Measurements from ENCODE around the gene OLFM4.

Gene OLFM4

GRCh38 chr13:53014495-53015443 lies 13.8 kb upstream of the OLFM4 start:
- DNase-seq, result no peak

GRCh38 chr13:53015971-53016370 lies 12.6 kb upstream of the OLFM4 start:
- DNase-seq, result no peak

GRCh38 chr13:53017433-53017970 lies 11.1 kb upstream of the OLFM4 start:
- DNase-seq, result no peak

- DNase-seq, result no peak
Measured at GRCh38 chr13:53018690-53019647, 9.6 kb upstream of the OLFM4 start.

- no peak for DNase-seq
Measured at GRCh38 chr13:53020764-53021335, 7.8 kb upstream of the OLFM4 start.

- no peak for DNase-seq
Measured at GRCh38 chr13:53023246-53023645, 5.4 kb upstream of the OLFM4 start.

- no peak for DNase-seq
Measured at GRCh38 chr13:53028063-53028462, 550 bp upstream of the OLFM4 start.

- no peak for DNase-seq
Measured at GRCh38 chr13:53032849-53033248, 4.2 kb downstream of the OLFM4 start.

- no peak for DNase-seq
Measured at GRCh38 chr13:53038993-53039392, 10.4 kb downstream of the OLFM4 start.

GRCh38 chr13:53041968-53042516 lies 13.4 kb downstream of the OLFM4 start:
- no peak for DNase-seq

- no peak for DNase-seq
Measured at GRCh38 chr13:53042877-53043276, 14.3 kb downstream of the OLFM4 start.

- DNase-seq, result no peak
Measured at GRCh38 chr13:53043398-53043797, 14.8 kb downstream of the OLFM4 start.

- DNase-seq, result no peak
Measured at GRCh38 chr13:53045189-53045588, 16.6 kb downstream of the OLFM4 start.

GRCh38 chr13:53048880-53049279 lies 20.3 kb downstream of the OLFM4 start:
- DNase-seq, result no peak

GRCh38 chr13:53050151-53050550 lies 21.5 kb downstream of the OLFM4 start:
- DNase-seq, result no peak

- DNase-seq, result no peak
Measured at GRCh38 chr13:53052675-53053074, 24.1 kb downstream of the OLFM4 start.

GRCh38 chr13:53054569-53054968 lies 26.0 kb downstream of the OLFM4 start:
- no peak for DNase-seq

GRCh38 chr13:53058065-53058679 lies 29.6 kb downstream of the OLFM4 start:
- DNase-seq, result no peak

GRCh38 chr13:53060840-53061490 lies 32.4 kb downstream of the OLFM4 start:
- no peak for DNase-seq

- no peak for DNase-seq
Measured at GRCh38 chr13:53064731-53065130, 36.1 kb downstream of the OLFM4 start.

GRCh38 chr13:53066411-53066810 lies 37.8 kb downstream of the OLFM4 start:
- DNase-seq, result no peak

All from EL (cell line).